Stimulated activated naive CD8-positive, alpha-beta T cell treated with anti-CD3 and anti-CD28 coated beads, Interleukin-15, Interleukin-2, amounts not matched to agents 100 U/mL and 50 U/mL, for 24 hours (primary cell): ENCODE measurements around the gene PRDM10.
"Not testable (repeated sequence)": the region's sequence is repeated elsewhere in the genome, so short reads cannot be mapped to it uniquely, and the experiment has no call there.

Experiments used
- ATAC-seq: fragments of 150-1000 bp; cut with Tn5 transposase; one replicate; pipeline ENCODE4 v1.10.0; 2021
- DNase-seq: peaks from one replicate; pipeline ENCODE4 v3.0.0; 2021

Gene PRDM10

GRCh38 chr11:130015846-130016245 lies 13.2 kb upstream of the PRDM10 start:
- not testable (repeated sequence) for DNase-seq, ATAC-seq

- no peak for DNase-seq
- no peak for ATAC-seq
Observed at GRCh38 chr11:130008326-130008725, 5.7 kb upstream of the PRDM10 start.

GRCh38 chr11:130006929-130007328 lies 4.3 kb upstream of the PRDM10 start:
- ATAC-seq, result no peak
- DNase-seq, result no peak

DNA sequence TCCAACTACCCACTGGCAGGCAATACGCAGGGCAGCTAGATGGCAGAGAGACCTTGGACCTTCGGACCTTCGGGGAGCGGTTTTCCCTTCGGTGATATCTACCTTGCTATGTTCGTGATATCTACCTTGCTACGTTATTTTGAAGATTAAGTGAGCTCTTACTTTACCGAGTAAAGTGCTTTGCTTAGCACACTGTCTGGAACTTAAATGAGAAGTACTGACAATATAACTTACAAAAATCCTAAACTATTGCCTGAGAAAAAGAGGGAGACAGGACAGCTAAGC lies 1.0 kb upstream of the PRDM10 start:
- DNase-seq (no peak), ATAC-seq (no peak)

DNA sequence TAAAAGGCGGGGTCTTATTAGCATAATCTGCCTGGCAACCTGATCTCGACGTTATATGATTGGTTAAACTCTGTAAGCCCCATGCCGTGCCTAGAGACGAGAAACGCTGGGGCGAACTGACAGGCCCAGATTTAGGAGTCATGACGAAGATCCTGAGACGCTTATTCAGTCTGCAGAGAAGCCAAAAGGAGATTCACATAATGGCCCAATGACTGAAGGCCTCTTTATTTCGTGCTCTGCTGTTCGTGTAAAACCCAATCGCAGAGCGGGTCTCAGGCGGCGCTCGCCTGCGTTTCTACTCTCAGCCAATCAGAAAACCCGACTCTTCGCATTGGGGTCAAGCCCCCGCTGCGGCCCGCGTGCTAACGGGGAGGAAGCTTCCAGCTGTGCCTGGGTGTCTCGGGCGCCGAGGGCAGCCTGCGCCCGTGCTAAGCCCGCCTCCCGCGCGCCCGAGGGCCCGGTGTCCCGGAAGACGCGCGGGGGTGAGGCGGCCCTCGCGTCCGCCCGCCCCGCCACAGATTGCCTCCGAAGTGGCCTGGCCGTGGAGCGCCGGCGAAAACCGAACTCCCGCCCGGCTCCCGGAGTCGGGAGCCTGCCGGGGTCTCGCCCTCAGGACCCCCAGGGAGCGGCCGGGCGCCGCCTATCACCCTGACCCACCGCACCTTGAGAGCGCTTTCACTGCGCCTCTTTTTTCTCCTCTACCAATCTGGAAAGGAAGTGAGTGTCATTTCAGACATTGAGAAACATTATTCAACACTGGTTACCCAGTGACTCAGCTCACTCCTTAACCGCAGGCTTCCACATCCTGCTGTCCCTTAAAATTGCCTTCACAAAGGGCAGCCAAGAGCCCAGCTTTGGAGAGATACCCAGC lies 446 bp upstream of the PRDM10 start:
- ATAC-seq (peak; percentile 81), DNase-seq (peak; percentile 88)

DNA sequence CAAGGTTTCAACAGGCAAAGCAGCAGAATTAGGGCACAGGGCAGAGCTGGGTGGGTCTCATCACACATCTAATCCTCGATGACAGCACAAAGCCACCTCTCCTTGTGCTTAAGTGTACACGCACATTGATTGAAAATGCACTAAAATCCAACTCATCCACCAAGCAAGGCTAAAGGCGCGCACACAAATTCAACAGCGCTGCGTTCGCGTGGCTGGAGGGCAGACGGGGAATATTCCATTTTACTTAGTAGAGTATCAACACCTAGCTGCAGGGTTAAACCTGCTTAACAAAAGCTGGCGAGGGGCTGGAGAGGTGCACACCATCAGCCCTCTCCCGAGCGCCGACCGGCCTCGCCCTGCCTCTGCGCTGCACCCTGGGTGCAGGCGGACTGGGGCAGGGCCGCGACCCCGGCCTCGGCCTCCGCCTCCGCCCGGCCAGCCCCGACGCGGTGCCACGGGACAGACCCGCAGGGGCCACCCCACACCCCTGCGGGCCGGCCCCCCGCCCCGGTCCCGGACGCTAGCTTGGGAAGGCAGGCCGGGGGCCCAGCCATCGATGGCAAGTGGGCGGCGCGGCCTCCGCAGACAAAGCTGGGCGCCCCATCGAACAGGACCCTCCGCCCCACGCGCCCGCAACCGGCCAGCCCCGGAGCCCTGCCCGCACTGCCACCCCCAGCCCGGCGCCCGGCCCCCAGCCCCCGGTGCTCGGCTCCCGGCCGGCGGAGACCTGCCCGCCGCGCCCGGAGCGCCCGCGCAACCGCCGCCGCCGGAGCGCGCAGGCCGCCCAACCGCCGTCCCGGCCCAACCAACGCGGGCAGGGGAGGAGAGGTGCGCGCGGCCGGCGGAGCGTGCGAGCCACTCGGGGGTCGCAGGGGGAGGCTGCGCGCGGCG lies 929 bp downstream of the PRDM10 start:
- DNase-seq, result no peak
- ATAC-seq, result peak; percentile 8

GRCh38 chr11:130000552-130001176 lies 2.0 kb downstream of the PRDM10 start:
- no peak for DNase-seq
- ATAC-seq, result no peak

- DNase-seq, result no peak
- no peak for ATAC-seq
Observed at GRCh38 chr11:129999407-129999806, 3.2 kb downstream of the PRDM10 start.

DNA sequence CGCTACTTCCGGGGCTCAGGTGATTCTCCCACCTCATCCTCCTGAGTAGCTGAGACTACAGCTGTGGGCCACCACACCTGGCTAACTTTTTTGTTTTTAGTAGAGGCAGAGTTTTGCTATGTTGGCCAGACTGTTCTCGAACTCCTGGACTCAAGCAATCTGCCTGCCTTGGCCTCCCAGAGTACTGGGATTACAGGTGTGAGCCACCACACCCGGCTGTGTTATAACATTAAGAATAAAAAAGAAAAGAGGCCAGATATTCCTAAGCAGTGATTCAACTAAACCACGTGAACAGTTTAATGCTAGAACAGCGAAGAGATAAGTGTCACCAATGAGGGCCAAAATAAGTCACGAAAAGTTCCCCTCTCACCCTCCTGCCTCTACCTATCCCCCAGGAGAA lies 3.7 kb downstream of the PRDM10 start:
- no peak for DNase-seq
- no peak for ATAC-seq

- ATAC-seq (no peak), DNase-seq (no peak)
Observed at GRCh38 chr11:129998107-129998506, 4.5 kb downstream of the PRDM10 start.

DNA sequence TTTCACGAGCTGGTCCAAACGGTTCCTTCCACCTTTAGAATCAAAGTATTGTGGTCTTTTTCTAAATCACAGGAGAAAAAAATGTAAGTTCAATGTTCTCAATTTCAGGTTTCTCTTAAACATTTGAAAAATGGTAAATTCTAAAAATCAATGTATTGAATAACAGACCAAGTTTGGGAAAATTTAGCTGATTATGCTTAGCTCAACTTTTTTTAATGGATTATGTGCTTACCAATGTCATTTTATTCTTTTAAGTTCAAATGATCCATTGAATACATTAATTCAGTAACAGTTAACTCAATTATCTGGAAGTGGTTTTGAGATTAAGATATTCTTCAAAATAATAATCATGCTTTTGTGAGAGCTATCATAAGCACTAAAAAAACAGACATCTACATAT lies 5.1 kb downstream of the PRDM10 start:
- ATAC-seq (no peak), DNase-seq (no peak)

DNA sequence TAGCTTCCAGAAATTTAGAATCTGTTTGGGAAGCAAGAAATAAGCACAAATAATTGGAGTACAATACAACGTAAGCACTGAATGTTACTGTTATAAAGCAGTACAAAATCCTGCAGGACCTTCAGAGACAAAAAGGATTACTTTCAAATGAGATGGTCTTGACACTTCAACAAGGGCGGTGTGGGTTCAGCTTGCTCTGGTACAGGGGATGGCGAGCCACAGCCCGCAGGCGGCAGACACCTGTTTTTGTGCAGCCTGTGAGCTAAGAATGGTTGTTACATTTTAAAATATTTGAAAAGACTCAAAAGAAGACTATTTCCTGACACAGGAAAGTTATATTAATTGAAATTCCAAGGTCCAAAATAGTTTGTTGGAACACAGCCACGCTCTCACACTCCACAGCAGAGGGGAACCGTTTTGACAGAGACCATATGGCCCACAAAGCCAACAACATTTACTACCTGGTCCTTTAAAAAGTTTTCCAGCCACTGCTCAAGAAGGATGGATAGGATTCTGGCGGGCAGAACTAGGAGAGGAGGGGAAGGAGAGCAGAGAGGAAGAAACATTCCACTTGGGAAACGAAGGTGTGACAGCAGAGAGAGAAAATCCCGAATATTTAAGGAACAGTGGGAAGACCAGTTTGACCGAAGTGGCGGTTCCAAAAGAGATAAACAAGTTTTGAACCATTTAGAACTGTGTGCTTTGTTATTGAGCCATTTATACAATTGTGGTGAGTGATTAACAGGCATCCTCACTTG lies 6.3 kb downstream of the PRDM10 start:
- ATAC-seq (no peak), DNase-seq (no peak)

DNA sequence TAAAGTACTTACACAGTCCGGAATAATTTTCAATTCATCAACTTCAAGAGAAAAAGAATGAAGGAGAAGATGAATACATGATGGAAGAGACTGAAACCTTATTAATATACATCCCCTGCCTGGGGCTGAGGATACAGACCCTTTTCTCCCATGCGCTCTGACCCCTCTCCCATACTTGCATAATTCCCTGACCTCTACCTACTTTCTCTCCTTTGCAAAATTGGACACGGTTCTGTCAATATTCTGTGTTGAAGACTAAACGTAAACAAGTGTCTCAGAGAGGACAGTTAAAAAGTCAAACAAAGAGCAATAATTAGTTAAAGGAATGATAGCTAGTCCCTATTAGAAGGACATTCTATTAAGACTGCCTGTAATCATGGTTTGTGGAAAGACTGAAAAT lies 7.5 kb downstream of the PRDM10 start:
- no peak for ATAC-seq
- DNase-seq, result no peak

GRCh38 chr11:129992161-129992944 lies 10.3 kb downstream of the PRDM10 start:
- DNase-seq, result peak; percentile 52
- peak; percentile 52 for ATAC-seq

- ATAC-seq, result no peak
Observed at GRCh38 chr11:129989149-129989813, 13.4 kb downstream of the PRDM10 start.

DNA sequence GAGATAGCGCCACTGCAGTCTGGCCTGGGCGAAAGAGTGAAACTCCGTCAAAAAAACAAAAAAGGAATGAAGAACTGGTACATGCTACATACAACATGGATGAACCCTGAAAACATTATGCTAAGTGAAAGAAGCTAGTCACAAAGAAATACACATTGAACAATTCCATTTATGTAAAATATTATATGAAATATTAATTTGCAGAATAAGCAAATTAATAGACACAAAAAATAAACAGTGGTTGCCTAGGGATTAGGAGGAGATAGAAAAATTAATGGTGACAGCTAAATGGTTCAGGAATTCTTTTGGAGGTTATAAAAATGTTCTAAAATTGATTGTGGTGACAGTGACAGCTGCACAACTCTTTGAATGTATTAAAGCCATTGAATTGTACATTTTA lies 14.7 kb downstream of the PRDM10 start:
- no peak for DNase-seq
- ATAC-seq, result no peak

More at GRCh38 chr11:129989149-129989813, 13.4 kb downstream of the PRDM10 start:
- no peak for DNase-seq

DNA sequence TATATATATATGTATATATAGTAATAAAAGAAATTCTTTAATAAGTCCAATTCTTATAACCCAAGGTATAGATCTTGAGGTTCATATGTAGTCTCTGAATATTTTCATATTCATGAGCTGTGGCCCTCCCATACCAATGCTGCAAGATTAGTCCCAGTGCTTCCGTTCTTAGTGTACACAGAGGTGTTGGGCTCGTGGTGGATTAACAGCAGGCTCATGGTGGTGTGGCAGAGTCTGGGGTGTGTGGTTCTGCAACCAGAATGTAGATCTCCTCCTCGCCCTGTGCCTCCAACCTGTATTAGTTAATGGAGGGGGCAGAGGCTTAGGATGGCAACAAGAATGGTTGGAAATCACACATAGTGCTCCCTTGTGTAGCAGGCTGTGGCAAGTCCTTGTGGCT lies 16.8 kb downstream of the PRDM10 start:
- no peak for DNase-seq
- ATAC-seq, result no peak

- DNase-seq (no peak), ATAC-seq (no peak)
Observed at GRCh38 chr11:129980086-129980485, 22.5 kb downstream of the PRDM10 start.

DNA sequence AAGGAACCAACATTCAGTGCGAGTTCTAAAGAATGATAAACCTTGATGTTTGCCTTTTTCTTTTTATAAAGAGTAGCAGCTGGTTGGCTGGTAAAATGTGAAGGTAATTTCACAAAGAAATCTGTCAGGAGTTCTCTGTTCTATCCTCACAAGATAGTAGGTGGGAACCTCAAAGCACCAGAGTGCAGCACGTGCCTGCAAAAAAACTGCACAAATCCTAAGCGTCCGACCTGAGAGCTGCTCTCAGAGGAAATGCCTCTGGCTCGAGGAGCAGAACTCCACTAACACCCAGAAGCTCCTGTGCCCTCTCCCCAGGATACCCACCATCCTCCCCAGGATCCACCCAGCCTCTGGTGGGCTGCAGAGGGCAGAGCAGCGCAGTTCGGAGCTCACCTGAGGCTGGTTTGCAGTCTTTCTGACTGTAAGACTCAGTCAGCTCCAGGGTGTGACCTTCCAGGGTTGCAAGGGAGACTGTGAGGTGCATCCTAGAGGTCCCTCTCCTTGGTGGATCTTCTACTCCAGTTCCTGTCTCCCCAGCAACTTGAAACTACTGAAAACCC lies 23.5 kb downstream of the PRDM10 start:
- no peak for DNase-seq
- no peak for ATAC-seq

DNA sequence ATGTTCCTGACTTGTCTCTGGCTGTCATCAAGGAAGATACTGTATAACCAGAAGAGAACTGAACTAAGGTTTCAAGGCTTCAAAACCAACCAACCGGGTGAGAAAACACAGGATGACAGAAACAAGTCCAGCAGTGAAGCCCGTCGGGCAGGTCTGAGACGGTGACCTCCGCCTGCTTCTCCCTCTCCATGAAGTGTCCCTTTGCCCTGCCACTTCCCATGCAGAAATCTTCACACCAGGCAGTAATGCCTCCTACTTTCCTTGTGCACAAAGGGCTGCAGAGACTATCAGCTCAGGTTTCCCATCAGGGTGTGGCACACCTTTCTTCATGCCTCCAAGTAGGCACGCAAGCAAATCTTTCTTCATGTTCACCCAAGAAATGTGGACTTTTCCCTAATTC lies 24.2 kb downstream of the PRDM10 start:
- ATAC-seq (no peak), DNase-seq (no peak)
